A549 (cell line): ENCODE results near the gene PGA3.

Experiments
- CEBPB ChIP-seq, 2 experiments: fragments of >200 bp in 1 of 2; sonication (Bioruptor Twin) in 1 of 2; formaldehyde crosslinking in 1 of 2; IDR thresholded peaks; 2 replicates each; pipeline ENCODE4 v1.6.1; 2012 to 2016
- CTCF ChIP-seq: fragments of >200 bp; sonication (Bioruptor Twin); formaldehyde crosslinking; IDR thresholded peaks from 3 replicates; pipeline ENCODE4 v1.5.1; 2016
- EHF ChIP-seq: fragments of 250-450 bp; sonication (Bioruptor Pico); IDR thresholded peaks from 2 replicates; pipeline ENCODE4 v1.5.0; 2020; ENCODE audit warnings: mild to moderate bottlenecking
- EHMT2 ChIP-seq: fragments of 200-600 bp; sonication (generic); IDR thresholded peaks from 2 replicates; pipeline ENCODE4 v1.6.1; 2016; ENCODE audit warnings: antibody characterized with exemption, low read depth, mild to moderate bottlenecking, moderate library complexity
- NR3C1 ChIP-seq: fragments of >200 bp; sonication (Bioruptor Twin); formaldehyde crosslinking; IDR thresholded peaks from 3 replicates; pipeline ENCODE4 v1.6.1; 2017
- POLR2A ChIP-seq: IDR thresholded peaks from 2 replicates; pipeline ENCODE4 v1.6.1; 2012; ENCODE audit warnings: mild to moderate bottlenecking, low read length
- RAD21 ChIP-seq, 2 experiments: fragments of >200 bp in 1 of 2; sonication (Bioruptor Twin) in 1 of 2; formaldehyde crosslinking in 1 of 2; IDR thresholded peaks in 1 of 2; conservative IDR thresholded peaks in 1 of 2; 2 replicates in 1 of 2; 3 replicates in 1 of 2; pipeline ENCODE4 v1.6.1; 2012 to 2018; ENCODE audit warnings: inconsistent platforms in 1 of 2
- SMC3 ChIP-seq: fragments of >200 bp; sonication (Bioruptor Twin); formaldehyde crosslinking; IDR thresholded peaks from 3 replicates; pipeline ENCODE4 v1.6.1; 2018; ENCODE audit warnings: inconsistent platforms
- SREBF2 ChIP-seq: fragments of 450-650 bp; IDR thresholded peaks from 2 replicates; pipeline ENCODE4 v1.6.1; 2014; ENCODE audit warnings: mild to moderate bottlenecking, moderate library complexity

DNA sequence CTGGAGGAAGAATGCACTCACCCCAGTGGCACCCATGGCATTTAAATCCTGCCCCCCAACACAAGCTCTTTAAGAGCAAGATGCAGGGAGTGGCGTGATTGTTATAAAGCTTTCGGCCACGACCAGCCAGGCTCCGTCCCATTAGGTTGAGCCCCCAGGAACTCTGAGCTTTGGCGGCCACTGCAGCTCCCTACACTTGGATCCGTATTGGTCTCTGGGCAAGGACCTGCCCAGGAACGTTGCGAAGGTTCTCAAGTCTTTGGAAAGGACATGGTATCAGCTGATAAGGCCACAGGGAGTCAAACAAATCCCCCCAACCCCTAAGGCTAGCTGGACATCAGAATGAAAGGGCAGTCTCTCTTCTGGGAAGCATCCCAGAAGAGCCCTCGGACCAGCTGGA, 32.7 kb upstream of the PGA3 start:
- TF ChIP-seq POLR2A (no peak), EHF (CRISPR knock-in tag) (no peak), RAD21 (conservative IDR thresholded peaks at IDR 0.05 in 1 of 2, IDR thresholded peaks at IDR 0.05 in 1 of 2) (no peak), CTCF (no peak), SREBF2 (no peak), NR3C1 (no peak), SMC3 (no peak), CEBPB (IDR thresholded peaks at IDR 0.05) (no peak), EHMT2 (no peak)
